ENCODE data around the gene F2RL3.
A peak's percentile ranks its signal among the peaks of the same experiment; 100 is the strongest.

Gene F2RL3

GRCh38 chr19:16895467-16896145 lies 6.8 kb downstream of the F2RL3 start:
- POLR2A ChIA-PET = no interaction called here
- DNase-seq (ENCODE audit: low read depth, low spot score) = no peak
- no peak for TF ChIP-seq CTCF (IDR thresholded peaks at IDR 0.05; ENCODE audit: insufficient read depth, low read length, missing control alignments)
- peak overlapping the region; percentile 49 for H3K4me3 ChIP-seq (ENCODE audit: low read depth, low read length)
- CTCF ChIA-PET = no interaction called here

GRCh38 chr19:16896146-16897028 lies 7.6 kb downstream of the F2RL3 start:
- CTCF ChIA-PET = no interaction called here
- POLR2A ChIA-PET = interaction anchor here (0.5 kb wide), 1 partner anchor 60 kb away, joined by 3 read pairs; no protein-coding TSS in a partner anchor
- no peak for DNase-seq (ENCODE audit: low read depth, low spot score)
- peak overlapping the region; percentile 49 for H3K4me3 ChIP-seq (ENCODE audit: low read depth, low read length)
- TF ChIP-seq CTCF (IDR thresholded peaks at IDR 0.05; ENCODE audit: insufficient read depth, low read length, missing control alignments) = no peak

GRCh38 chr19:16897029-16897855 lies 8.4 kb downstream of the F2RL3 start:
- no peak for TF ChIP-seq CTCF (IDR thresholded peaks at IDR 0.05; ENCODE audit: insufficient read depth, low read length, missing control alignments)
- CTCF ChIA-PET = no interaction called here
- peak overlapping the region; percentile 65 for H3K4me3 ChIP-seq (ENCODE audit: low read depth, low read length)
- peak; percentile 50 for DNase-seq (ENCODE audit: low read depth, low spot score)
- POLR2A ChIA-PET = no interaction called here

GRCh38 chr19:16897856-16898161 lies 9.0 kb downstream of the F2RL3 start:
- peak overlapping the region; percentile 65 for H3K4me3 ChIP-seq (ENCODE audit: low read depth, low read length)
- POLR2A ChIA-PET = no interaction called here
- no peak for DNase-seq (ENCODE audit: low read depth, low spot score)
- CTCF ChIA-PET = interaction anchor here (2.6 kb wide), 1 partner anchor 118 kb away, joined by 7 read pairs; no protein-coding TSS in a partner anchor
- no peak for TF ChIP-seq CTCF (IDR thresholded peaks at IDR 0.05; ENCODE audit: insufficient read depth, low read length, missing control alignments)

- TF ChIP-seq CTCF (IDR thresholded peaks at IDR 0.05; ENCODE audit: insufficient read depth, low read length, missing control alignments) = no peak
- ChIA-PET POLR2A (no interaction called here), CTCF (interaction anchor here (2.6 kb wide), 1 partner anchor 119 kb away, joined by 7 read pairs; no protein-coding TSS in a partner anchor)
- H3K4me3 ChIP-seq (ENCODE audit: low read depth, low read length) = no peak overlapping the region
- DNase-seq (ENCODE audit: low read depth, low spot score) = no peak
These were observed 9.7 kb downstream of the F2RL3 start for GRCh38 chr19:16898361-16899015.
